HG03565 (cell line): ENCODE results near the gene UCK2.
"Not testable (repeated sequence)": the region's sequence is repeated elsewhere in the genome, so short reads cannot be mapped to it uniquely, and the experiment has no call there.

Source experiments
- ATAC-seq: cut with Tn5 transposase; IDR thresholded peaks from one replicate; pipeline ENCODE4 v1.9.1; 2021; ENCODE audit warnings: mild to moderate bottlenecking, moderate library complexity; ENCODE audit not compliant: unreplicated experiment

Gene UCK2

DNA sequence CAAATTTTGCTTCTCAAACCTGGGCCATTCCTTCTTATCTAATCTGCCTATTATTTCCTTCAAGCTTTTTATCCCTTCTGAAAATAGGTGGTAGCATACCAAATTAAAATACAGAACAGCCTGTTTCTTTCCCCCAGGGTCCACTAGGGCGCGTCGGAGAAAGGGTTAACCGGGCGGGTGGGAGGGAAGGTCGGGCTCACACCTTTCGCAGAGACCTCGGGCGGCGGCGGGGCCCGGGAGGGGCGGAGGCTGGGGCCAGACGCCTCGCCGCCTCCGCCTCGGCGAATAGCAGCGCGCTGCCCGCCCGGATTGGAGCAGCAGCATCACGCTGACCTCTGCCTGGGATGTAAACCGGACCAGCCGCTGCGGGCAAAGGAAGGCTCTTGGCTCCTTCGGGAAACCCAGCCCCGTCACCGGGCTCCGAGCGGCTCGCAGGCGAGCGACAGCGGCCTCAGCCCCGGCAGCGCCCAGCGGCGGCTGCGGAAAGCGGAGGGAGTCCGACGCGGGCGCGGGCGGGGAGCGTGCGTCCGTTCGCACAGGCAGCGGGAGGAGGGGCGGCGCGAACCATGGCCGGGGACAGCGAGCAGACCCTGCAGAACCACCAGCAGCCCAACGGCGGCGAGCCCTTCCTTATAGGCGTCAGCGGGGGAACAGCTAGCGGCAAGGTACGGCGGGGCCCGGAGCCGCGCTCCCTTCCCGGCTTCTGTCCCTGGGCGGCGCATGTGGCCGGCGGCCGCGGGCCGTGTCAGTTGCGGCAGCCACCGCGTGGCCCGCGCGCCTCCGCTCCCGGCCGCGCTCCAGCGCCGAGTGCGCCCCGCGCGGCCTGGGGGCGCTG lies at the start of gene UCK2:
UCK2 (plus strand) TSS at position 347 of the 835 bp plus-strand sequence; CDS start at position 567, 220 bp downstream.
- ATAC-seq, result peak; percentile 61

DNA sequence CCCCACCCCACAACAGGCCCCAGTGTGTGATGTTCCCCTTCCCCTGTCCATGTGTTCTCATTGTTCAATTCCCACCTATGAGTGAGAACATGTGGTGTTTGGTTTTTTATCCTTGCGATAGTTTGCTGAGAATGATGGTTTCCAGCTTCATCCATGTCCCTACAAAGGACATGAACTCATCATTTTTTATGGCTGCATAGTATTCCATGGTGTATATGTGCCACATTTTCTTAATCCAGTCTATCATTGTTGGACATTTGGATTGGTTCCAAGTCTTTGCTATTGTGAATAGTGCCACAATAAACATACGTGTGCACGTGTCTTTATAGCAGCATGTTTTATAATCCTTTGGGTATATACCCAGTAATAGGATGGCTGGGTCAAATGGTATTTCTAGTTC lies 49.2 kb upstream of the UCK2 start:
- ATAC-seq, result not testable (repeated sequence)

DNA sequence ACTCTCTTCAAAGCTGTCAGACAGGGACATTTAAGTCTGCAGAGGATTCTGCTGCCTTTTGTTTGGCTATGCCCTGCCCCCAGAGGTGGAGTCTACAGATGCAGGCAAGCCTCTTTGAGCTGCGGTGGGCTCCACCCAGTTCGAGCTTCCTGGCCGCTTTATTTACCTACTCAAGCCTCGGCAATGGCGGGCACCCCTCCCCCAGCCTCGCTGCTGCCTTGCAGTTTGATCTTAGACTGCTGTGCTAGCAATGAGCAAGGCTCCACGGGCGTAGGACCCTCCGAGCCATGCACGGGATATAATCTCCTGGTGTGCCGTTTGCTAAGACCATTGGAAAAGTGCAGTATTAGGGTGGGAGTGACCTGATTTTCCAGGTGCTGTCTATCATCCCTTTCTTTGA lies 43.9 kb upstream of the UCK2 start:
- not testable (repeated sequence) for ATAC-seq

DNA sequence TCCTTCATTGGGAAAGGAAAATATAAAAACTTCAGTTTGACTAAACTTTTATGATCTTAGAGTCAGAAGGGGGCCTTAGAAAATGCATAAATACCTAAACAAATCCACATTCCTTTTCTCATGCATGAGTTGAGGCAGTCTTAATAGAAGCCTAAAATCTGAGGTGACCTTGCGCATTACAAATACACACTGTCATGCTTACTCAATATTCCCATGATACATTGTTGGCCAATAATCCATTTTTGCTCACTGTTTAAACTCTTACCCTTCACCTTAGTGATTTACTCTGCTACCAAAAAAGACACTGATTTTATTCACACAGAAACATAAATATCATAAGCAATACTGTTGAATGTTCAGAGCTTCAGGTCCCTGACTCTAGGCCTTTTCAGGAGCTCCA lies 39.7 kb upstream of the UCK2 start:
- no peak for ATAC-seq

DNA sequence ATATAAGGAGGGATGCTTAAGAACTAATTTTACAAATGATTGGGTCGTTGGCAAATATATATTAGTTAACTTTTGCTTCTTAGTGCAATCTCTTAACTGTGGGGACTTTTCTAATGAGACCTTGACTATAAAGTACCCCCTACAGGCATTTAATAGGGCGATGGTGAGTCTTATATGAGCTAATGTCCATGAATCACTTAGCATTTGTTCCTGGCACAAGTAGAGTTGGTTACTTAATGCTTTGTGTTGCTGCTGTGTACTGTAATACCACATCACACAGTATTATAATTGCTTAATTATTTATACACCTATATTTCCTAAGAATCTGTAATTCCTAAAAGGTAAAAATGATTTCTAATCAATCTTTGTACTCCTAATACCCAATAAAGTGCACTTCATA lies 33.5 kb upstream of the UCK2 start:
- ATAC-seq, result no peak

DNA sequence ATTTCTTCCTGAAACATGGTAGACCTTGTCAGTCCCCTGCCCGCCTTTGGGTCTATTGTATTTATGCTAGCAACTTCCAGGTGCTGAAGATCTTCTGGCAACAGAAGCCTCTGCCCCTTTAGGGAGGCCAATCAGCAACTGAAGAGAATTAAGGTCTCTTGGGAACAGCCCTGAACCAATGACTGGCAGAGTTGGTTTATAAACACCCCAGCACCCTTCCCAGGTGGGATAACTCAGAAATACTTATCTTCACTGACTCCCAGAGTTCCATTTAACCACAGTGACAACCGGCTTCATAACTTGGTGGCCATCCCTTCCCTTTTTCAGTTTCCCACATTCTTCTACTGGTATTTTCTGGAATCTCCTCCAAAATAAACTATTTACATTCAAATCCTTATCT lies 31.5 kb upstream of the UCK2 start:
- no peak for ATAC-seq

DNA sequence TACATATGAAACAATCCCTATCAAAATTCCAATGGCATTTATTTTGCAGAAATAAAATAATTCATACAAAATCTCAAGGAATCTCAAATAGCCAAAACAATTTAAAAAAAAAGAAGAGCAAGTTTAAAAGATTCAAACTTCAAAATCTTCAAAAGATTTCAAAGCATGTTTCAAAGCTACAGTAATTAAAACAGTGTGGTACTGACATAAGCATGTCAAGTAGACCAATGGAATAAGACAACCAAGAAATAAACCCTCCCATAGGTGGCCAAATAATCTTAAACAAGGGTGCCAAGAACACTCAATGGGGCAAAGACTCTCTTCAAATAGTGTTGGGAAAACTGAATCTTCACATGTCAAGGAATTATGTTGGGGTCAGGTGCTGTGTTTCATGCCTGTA lies 28.0 kb upstream of the UCK2 start:
- ATAC-seq, result no peak

DNA sequence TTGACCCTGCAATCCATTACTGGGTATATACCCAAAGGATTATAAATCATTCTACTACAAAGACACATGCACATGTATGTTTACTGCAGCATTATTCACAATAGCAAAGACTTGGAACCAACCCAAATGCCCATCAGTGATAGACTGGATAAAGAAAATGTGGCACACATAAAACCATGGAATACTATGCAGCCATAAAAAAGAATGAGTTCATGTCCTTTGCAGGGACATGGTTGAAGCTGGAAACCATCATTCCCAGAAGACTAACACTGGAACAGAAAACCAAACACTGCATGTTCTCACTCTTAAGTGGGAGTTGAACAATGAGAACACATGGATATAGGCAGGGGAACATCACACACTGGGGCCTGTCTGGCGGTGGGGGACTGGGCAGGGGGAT lies 22.9 kb upstream of the UCK2 start:
- ATAC-seq, result not testable (repeated sequence)

DNA sequence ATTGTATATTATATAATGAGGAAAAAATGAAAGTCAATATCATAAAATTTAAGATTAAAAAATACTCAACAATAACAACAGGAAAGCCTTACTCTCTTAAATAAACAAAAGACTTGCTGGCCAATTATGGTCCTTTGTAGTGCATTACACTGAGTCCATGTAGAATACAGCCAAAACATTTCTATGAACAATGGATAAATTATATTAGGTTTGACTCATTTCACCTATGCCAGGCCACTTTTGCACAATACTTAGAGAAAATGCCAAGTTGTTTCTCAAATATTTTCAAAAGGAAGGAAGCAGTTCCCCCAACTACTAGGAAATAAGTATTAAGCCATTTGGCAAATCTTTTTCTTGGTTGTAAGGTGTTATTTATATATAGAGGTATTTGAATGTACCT lies 19.8 kb upstream of the UCK2 start:
- ATAC-seq, result no peak

DNA sequence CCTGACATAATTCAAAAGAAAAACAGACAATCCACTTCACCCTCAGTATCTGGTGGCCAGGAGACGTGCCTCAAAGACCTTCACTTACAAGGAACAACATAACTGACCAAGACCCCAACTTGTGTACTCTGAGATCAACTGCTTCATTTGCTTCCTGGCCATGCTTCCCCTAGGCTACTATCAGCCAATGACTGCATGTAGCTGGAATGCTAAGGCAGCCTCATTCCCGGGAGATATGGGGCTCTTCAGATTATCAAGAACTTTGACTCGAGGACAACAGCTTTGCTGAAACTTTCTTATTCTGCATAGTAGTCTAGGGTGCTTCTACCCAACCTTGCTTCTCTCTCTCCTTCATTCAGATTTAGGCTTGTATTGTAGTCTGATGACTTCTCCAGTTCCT lies 11.7 kb upstream of the UCK2 start:
- no peak for ATAC-seq

DNA sequence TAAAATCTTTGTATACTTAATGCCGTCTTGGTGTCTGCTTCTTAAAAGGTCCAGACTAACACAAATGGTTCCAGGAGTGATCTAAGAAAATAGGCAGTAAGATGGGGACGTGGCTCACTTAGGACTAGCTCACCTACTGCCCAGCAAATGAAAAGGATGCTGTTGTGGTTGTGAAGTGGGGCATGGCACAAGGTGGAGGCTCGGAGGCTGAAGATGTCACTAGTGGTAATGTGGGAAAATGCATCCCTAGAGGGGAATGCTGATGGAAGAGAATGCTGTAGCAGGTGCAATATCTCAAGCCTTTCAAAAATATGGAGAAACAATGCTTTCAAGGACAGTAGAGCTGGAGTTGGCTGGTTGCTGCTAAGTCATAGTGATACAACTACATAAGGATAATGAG lies 11.3 kb upstream of the UCK2 start:
- ATAC-seq, result no peak

DNA sequence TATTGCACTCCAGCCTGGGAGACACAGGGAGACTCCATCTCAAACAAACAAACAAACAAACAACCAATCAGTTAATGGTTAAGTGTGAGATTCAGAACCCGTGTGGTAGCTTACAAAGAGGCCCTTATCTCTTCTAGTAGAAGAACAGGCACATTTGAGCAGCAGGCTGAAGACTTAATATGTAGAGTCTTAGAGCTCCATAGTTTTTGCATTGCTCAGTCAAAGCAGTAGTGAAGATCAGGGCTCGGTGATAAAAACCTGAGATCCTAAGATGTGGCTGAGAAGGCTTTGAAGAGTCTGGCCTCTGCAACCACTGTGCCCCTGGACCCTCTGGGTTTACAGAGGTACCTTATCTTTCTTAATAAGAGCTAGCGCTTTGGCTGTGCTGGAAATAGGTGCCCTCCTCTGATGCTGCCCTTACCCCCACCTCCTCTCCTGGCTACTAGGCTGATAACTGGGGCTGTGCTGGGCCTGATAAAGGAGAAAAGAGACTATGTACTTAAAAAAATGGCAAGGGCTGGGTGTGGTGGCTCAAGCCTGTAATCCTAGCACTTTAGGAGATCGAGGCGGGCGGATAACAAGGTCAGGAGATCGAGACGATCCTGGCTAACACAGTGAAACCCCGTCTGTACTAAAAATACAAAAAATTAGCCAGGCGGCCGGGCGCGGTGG lies 10.5 kb upstream of the UCK2 start:
- ATAC-seq, result no peak

DNA sequence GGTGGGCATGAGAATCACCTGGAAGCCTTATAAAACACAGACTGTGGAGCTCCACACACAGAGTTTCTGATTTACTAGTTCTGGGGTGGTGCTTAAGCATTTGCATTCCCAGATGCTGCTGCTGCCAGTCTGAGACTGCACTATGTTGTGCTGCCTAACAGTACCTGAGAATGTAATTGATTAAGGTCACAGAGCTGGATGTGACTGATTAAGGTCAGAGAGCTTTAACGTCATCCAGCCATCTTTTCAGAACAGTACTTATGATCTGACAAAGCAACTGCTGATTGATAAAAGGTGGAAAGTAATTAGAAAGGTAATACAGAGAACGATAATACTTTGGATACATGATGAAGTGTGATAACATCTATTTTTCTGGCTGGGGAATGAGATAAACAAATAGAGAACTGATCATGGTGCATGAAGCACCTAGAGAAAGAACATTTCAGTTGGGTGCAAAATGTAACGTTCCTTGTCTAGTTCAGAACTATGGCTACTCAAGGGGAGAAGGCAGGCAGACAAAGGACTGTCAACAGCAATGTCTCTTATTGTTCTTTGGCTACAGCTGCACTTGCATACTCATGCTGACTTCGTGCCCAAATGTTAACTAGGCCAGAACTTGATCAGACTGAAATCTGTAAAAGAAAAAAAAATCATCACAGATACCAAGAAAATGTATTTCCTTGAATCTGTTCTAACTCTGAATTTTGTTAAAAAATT lies 3.7 kb upstream of the UCK2 start:
- ATAC-seq, result no peak

DNA sequence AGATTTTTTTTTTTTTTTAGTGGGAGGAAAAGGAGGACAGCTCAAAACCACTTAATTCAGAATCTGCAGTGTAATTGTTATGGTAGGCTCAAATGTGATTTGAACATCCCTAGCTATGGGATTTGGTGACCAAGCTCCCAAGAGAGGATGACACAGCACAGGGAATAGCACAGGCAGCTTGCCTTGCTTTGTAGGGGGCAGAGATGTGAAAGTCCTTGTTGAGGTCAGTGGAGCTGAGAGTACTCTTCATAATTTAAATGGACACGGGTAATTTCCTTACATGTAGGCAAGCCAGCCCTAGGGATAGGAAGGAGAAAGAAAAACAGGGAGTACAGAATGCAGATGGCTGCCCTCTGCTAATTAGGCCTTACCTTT lies 3.2 kb upstream of the UCK2 start:
- no peak for ATAC-seq

DNA sequence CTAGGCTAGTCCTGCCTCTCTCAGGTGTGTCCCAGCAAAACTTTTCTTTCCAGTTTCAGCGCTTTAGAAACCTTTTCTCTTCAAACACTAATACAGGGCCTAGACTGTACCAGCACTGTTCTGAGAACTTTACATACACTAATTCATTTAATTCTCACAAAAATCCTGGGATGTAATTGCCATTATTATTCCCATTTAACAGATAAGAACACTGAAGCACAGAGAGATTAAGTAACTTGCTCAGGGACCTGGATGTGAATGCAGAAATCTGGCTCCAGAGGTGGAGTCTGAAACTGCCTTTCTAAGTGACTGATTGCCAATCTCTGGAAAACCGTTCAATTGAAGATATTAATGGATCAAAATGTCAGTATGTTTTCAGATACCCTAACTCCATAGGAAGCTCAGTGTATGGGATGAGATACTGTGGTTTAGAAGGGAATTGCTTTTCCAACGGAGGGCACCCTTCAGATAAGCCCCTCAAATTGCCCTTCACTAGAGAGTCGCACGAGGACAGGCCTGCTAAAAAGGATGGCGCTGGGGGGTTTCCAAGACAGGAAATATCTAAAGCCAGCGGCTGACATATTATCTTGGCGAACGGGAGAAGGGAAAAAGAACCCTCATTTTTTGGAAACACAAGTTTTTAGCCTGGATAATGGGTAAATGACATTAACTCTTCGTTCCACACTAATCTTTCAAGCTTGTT lies 698 bp upstream of the UCK2 start:
- no peak for ATAC-seq

DNA sequence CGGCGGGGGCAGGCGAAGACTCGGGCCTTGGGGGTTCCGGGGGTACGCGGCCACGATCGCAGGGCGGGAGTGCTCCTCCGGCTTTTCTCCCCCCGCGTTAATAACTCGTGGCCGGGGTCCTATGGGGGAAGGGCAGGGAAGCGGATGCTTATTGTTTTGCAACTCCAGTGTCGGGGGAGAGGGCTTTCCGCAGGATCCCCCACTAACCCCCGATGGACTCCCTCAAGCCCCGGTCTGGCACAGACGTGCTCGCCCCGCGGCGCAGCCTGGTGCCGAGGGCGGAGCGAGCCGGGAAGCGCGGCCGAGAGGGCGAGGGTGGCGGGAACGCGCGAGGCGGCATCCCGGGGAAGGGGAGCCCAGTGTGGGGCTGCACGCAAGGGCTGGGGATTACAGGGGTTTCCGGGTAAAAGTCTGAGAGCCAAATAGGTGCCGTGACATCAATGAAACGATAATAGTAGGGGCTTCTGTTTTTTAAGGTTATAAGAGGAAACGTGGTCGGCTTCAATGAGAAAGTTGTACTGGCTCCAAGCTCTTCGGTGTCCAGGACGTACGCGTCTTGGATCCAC lies 772 bp downstream of the UCK2 start:
- peak; percentile 28 for ATAC-seq

DNA sequence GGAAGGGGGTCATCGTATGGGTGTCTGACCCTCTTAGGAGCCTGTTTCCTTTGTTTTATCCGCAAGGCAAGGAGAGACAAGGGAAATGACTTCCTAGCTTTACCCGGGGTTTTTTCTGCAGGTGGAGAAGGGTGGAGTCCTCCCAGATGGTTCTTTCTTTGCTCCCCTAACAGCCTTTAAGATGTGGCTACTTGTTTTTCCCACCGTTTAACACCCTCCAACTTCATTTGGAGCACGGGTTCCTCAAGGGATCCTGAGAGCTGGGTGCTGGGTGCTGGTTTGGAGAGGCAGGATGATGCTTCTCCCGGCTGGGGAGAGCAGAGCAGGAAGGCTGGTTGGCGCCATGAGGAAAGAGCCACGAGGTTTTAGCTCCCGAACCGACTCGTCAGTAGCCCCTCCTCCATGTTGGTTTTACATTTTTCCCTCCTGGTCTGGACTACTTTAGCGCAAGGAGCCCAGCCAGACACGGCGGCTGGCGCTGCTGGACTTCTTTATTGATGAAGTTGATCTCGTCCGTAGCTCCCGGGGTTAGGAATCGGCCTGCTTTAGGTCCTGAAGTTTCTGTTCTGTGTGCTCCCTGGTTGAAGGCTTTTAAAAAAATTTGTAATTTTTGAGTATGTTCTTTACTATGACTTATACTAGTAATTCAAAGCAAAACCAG lies 1.4 kb downstream of the UCK2 start:
- ATAC-seq, result no peak

DNA sequence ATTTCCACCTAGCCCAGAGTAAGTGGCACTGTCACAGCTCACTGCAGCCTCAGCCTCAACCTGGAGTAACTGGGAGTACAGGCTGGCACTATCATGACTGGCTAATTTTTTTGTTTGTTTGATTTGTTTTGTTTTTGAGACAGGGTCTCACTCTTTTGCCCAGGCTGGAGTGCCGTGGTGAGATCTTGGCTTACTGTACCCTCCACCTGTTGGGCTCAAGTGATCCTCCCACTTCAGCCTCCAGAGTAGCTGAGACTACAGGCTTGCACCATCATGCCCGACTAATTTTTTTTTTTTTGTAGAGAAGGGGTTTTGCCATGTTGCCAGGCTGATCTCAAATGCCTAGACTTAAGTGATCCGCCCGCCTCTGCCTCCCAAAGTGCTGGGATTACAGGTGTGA lies 2.5 kb downstream of the UCK2 start:
- ATAC-seq, result no peak

DNA sequence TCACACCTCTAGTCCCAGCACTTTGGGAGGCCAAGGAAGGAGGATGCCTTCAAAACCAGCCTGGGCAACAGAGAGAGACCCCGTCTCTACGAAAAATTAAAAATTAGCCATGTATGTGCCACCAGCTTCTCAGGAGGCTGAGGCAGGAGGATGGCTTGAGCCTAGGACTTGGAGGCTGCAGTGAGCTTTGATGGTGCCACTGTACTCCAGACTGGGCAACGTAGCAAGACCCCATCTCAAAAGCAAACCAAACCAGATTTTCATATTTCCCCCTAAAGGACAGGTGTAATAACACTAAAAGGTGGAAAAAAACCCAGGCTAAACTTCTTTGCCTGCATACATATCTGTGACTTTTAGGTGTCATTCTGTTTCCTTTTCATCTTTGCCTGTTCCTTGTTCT lies 3.7 kb downstream of the UCK2 start:
- ATAC-seq, result no peak

DNA sequence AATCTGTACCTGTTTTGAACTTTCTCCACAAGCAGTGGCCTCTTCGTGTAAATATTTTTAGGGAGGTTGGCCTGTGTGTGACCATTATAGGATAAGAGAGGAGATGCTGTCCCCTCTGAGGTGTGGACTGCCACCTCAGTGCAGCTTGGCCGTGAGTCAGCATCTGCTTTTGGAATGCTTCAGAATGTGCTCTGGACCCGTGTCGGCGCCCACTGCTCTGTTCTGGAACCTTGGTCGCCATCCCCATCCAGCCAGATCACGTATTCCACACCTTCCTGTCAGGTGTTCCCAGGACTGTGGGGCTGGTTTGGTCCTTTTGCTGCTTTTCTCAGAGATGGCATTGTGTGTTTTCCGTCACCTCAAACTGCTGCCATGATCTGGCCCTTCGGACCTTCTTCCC lies 5.5 kb downstream of the UCK2 start:
- ATAC-seq, result no peak
